Measurements from ENCODE around the gene ETV6.

DNA sequence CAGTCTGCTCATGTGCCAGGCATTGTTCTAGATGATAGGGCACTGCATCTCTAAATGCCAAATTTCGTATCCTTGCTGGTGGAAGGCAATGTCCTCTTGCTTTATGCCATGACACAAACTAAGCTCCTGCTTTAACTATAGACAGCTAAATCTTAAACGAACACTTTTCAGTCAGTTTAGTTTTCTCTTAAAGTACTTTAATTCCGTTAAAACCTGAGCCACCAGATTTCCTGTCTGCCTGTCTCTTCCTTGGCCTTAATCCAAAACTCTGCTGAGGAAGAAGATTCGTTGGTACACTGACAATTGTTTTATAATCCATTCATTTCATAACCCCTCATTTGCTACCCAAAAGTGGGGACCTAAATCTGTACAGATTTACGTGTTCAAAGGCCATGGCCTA is 226.8 kb downstream of the ETV6 start:
- TF ChIP-seq POLR2AphosphoS5 (IDR thresholded peaks at IDR 0.05; ENCODE audit: low read depth, low read length), result no peak
- TF ChIP-seq, protein P1, sequence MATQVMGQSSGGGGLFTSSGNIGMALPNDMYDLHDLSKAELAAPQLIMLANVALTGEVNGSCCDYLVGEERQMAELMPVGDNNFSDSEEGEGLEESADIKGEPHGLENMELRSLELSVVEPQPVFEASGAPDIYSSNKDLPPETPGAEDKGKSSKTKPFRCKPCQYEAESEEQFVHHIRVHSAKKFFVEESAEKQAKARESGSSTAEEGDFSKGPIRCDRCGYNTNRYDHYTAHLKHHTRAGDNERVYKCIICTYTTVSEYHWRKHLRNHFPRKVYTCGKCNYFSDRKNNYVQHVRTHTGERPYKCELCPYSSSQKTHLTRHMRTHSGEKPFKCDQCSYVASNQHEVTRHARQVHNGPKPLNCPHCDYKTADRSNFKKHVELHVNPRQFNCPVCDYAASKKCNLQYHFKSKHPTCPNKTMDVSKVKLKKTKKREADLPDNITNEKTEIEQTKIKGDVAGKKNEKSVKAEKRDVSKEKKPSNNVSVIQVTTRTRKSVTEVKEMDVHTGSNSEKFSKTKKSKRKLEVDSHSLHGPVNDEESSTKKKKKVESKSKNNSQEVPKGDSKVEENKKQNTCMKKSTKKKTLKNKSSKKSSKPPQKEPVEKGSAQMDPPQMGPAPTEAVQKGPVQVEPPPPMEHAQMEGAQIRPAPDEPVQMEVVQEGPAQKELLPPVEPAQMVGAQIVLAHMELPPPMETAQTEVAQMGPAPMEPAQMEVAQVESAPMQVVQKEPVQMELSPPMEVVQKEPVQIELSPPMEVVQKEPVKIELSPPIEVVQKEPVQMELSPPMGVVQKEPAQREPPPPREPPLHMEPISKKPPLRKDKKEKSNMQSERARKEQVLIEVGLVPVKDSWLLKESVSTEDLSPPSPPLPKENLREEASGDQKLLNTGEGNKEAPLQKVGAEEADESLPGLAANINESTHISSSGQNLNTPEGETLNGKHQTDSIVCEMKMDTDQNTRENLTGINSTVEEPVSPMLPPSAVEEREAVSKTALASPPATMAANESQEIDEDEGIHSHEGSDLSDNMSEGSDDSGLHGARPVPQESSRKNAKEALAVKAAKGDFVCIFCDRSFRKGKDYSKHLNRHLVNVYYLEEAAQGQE (IDR thresholded peaks at IDR 0.05; ENCODE audit: insufficient read depth in 1 of 2, low read depth in 2 of 2, low read length in 2 of 2), result no peak
